Naive thymus-derived CD4-positive, alpha-beta T cell (primary cell): ENCODE measurements around the gene BRD4. TPM values are rescaled to one million over a fixed set of nuclear protein-coding genes. Genes with fewer than 3 reads are reported as not detected.

Source experiments
- ATAC-seq: fragments of 150-1000 bp; cut with Tn5 transposase; 2 replicates; pipeline ENCODE4 v1.10.0; 2021; ENCODE audit warnings: mild to moderate bottlenecking, moderate library complexity
- CTCF ChIA-PET: fragments of 350-600 bp; sonication (Branson Sonifier 250); formaldehyde crosslinking; loops from one replicate; lab custom pipeline; 2021; ENCODE audit warnings: antibody characterized with exemption; lab: Charles Lee
- POLR2A ChIA-PET: fragments of 350-600 bp; sonication (Branson Sonifier 250); formaldehyde crosslinking; loops from one replicate; lab custom pipeline; 2021; ENCODE audit warnings: antibody characterized with exemption, inconsistent platforms; lab: Charles Lee
- DNase-seq, 9 donors: peaks; one replicate each; pipeline versions ENCODE4 v3.0.0 to v3.0.0-alpha.2; 2020 to 2022; ENCODE audit warnings: mixed read lengths in 1 of 9
- H3K27ac ChIP-seq: one replicate; pipeline ENCODE4 v1.7.0; 2013; ENCODE audit warnings: mild to moderate bottlenecking, low read depth, low read length, moderate library complexity
- H3K27me3 ChIP-seq, 2 donors: one replicate each; pipeline ENCODE4 v1.7.0; 2013; ENCODE audit warnings: low read length in 2 of 2, mild to moderate bottlenecking in 2 of 2, moderate library complexity in 2 of 2; ENCODE audit not compliant: control insufficient read depth in 2 of 2, insufficient read depth in 2 of 2
- H3K36me3 ChIP-seq, 3 experiments: 1 replicate in 2 of 3; 2 replicates in 1 of 3; pipeline ENCODE4 v1.7.0; 2013; ENCODE audit warnings: low read length in 3 of 3, mild to moderate bottlenecking in 3 of 3, moderate library complexity in 1 of 3; ENCODE audit not compliant: insufficient read depth in 3 of 3, control insufficient read depth in 2 of 3
- H3K4me1 ChIP-seq, 2 donors: one replicate each; pipeline ENCODE4 v1.7.0; 2013; ENCODE audit warnings: low read length in 2 of 2, mild to moderate bottlenecking in 2 of 2, moderate library complexity in 1 of 2; ENCODE audit not compliant: control insufficient read depth in 2 of 2, insufficient read depth in 2 of 2
- H3K4me3 ChIP-seq: 2 replicates; pipeline ENCODE4 v1.7.0; 2013; ENCODE audit warnings: mild to moderate bottlenecking, low read length
- H3K9me3 ChIP-seq, 3 experiments: 1 replicate in 2 of 3; 2 replicates in 1 of 3; pipeline ENCODE4 v1.7.0; 2013; ENCODE audit warnings: low read length in 3 of 3; ENCODE audit not compliant: control insufficient read depth in 2 of 3
- H3K27ac Mint-ChIP-seq, 9 donors: one replicate each; pipeline ENCODE4 v1.8.0; 2020 to 2022; ENCODE audit warnings: mixed read lengths in 9 of 9, mild to moderate bottlenecking in 8 of 9, moderate library complexity in 5 of 9, inconsistent platforms in 2 of 9
- H3K27me3 Mint-ChIP-seq, 5 donors: one replicate each; pipeline ENCODE4 v1.8.0; 2021 to 2022; ENCODE audit warnings: mixed read lengths in 5 of 5, mild to moderate bottlenecking in 1 of 5
- H3K36me3 Mint-ChIP-seq, 5 donors: one replicate each; pipeline ENCODE4 v1.8.0; 2020 to 2022; ENCODE audit warnings: mixed read lengths in 5 of 5, mild to moderate bottlenecking in 3 of 5, inconsistent platforms in 1 of 5
- H3K4me1 Mint-ChIP-seq, 7 donors: one replicate each; pipeline ENCODE4 v1.8.0; 2020 to 2022; ENCODE audit warnings: mixed read lengths in 7 of 7, mild to moderate bottlenecking in 3 of 7, inconsistent platforms in 1 of 7
- H3K4me3 Mint-ChIP-seq, 10 donors: one replicate each; pipeline ENCODE4 v1.8.0; 2020 to 2022; ENCODE audit warnings: mild to moderate bottlenecking in 10 of 10, mixed read lengths in 10 of 10, moderate library complexity in 6 of 10, inconsistent platforms in 2 of 10
- H3K9me3 Mint-ChIP-seq, 11 donors: one replicate each; pipeline ENCODE4 v1.8.0; 2020 to 2022; ENCODE audit warnings: mixed read lengths in 11 of 11, mild to moderate bottlenecking in 4 of 11, inconsistent platforms in 1 of 11, moderate library complexity in 1 of 11
- intact Hi-C, 2 donors: fragments of 100-400 bp; cut with micrococcal nuclease; formaldehyde crosslinking; loops; one replicate each; pipeline ENCODE4 v1.15.1; 2023
- polyA plus RNA-seq, 2 donors: library from polyadenylated mRNA; unstranded; fragments of 300-500 nt; fragmentation: Illumina TruSeq; gene quantifications; one replicate each; pipeline ENCODE4 v1.2.3, GENCODE V29; 2021
- total RNA-seq, 6 experiments: library from RNA in 5 of 6; stranded (reverse) in 5 of 6; gene quantifications; 1 replicate in 5 of 6; 2 replicates in 1 of 6; pipeline ENCODE4 v1.2.3 and lab custom pipeline; 2021 to 2026

BRD4 gene
- total and polyA plus RNA-seq, 7 experiments from 2014 or later = 10.5 to 168 (median 113) TPM

DNA sequence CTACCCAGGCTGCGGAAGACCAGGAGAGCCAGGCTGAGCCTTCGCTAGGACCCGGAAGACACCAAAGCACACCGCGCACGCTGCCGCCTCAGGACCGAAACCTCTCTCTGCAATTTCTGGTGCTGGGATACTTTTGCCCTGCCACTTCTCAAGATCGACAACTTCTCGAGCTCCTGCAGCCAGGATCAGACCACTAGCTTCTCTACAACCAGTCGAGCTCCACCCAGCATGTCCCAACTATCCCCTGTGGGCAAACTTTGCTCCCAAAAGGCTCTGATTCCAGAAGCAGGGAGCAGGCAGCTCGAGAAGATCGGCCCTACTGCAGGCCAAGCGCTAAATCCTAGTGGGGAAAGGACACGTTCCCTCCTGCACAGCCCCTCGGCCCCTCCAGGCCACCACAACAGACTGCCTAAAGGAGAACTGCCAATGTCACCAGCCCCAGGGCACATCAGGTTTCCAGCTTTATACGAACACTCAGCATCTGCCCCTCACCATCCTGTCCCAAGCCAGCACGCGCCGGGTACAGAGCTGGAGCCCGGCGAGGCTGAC, 46.3 kb upstream of the BRD4 start:
- POLR2A ChIA-PET = interaction anchor here (0.6 to 3.9 kb wide), 23 partner anchors 8 to 1837 kb away, joined by 3 to 94 read pairs (median 5); partner anchors contain the start of genes AKAP8L, BRD4, HSH2D and KLF2
- no peaks in the 10 kb centered on the region for H3K27me3 Mint-ChIP-seq
- peak overlapping the region; percentile 87 to 100 (median 96) for H3K27ac Mint-ChIP-seq
- no peaks in the 10 kb centered on the region for H3K27me3 ChIP-seq
- H3K4me1 ChIP-seq = peaks cover 24 to 28% of the 10 kb centered on the region in 2 donors
- peaks cover 0 to 5% (median 3%) of the 10 kb centered on the region in 5 donors for H3K36me3 Mint-ChIP-seq
- intact Hi-C loops = loop anchor here (1.0 to 10.0 kb wide), 16 partner anchors 41 to 1929 kb away; partner anchors contain the start of genes BRD4 (in 1 of the 2), C19orf44 (in 1 of the 2), CALR3 (in 1 of the 2) and DDA1 (in 1 of the 2)
- H3K4me3 ChIP-seq = peak overlapping the region; percentile 98
- H3K4me3 Mint-ChIP-seq = peak overlapping the region; percentile 93 to 100 (median 99)
- CTCF ChIA-PET = interaction anchor here (0.6 to 2.6 kb wide), 7 partner anchors 9 to 177 kb away, joined by 3 to 16 read pairs (median 3); partner anchors contain the start of gene AKAP8L
- peak in 8 of 9 donors; percentile 33 to 55 (median 46) for DNase-seq
- H3K27ac ChIP-seq = peak overlapping the region; percentile 97
- H3K9me3 ChIP-seq = no peaks in the 10 kb centered on the region
- H3K4me1 Mint-ChIP-seq = peaks cover 17 to 50% (median 35%) of the 10 kb centered on the region in 7 donors
- ATAC-seq = no peak
- peaks cover 0 to 25% (median 3%) of the 10 kb centered on the region in 3 experiments for H3K36me3 ChIP-seq
- H3K9me3 Mint-ChIP-seq = peaks cover 0 to 4% (median 0%) of the 10 kb centered on the region in 11 donors

DNA sequence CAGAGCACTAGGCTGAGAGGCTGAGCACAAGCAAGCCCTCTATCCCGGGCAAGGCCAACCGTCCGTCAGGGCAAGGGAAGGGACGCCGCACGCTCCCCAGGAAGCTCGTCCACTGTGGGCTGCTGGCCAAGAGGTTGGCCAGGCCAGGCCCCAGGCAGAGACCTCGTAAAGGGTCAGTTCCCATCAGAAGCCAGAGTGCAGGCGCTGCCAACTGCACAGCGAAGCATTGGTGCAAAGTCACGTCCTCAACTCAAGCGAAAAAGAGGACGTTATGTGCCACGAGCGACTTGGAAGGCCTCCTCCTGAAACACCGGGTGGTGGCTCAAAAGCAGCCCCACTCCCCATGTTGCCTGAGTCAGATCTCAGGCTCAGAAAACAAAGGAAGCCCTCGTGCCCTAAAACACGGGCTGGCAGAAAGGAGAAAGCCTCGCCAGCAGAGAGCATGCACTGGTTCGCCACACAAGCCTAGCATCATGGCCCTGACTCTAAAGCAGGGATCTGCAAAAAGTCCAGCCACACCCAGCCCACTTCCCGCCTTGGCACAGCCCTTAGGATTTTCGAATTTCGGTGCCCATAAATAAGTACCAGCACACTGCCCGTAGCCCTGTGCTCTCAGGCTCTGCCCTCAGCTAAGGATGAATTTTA, 42.6 kb upstream of the BRD4 start:
- Mint-ChIP-seq H3K9me3 (peaks cover 0 to 4% (median 0%) of the 10 kb centered on the region in 11 donors), H3K27me3 (no peaks in the 10 kb centered on the region), H3K4me1 (peaks cover 18 to 40% (median 30%) of the 10 kb centered on the region in 7 donors), H3K4me3 (no peak overlapping the region), H3K27ac (peak overlapping the region in 1 of 9 donors; percentile 31), H3K36me3 (peaks cover 0 to 19% (median 4%) of the 10 kb centered on the region in 5 donors)
- H3K36me3 ChIP-seq = peaks cover 19 to 62% (median 21%) of the 10 kb centered on the region in 3 experiments
- intact Hi-C loops = loop anchor here (5.0 to 10.0 kb wide), 3 partner anchors 200 to 1932 kb away; partner anchors contain the start of genes DDA1 (in 1 of the 2), EPS15L1 (in 1 of the 2) and MRPL34 (in 1 of the 2)
- no peaks in the 10 kb centered on the region for H3K9me3 ChIP-seq
- CTCF ChIA-PET = interaction anchor here (2.5 kb wide), 1 partner anchor 44 kb away, joined by 9 read pairs; the partner anchor contains the start of gene AKAP8L
- no peak overlapping the region for H3K27ac ChIP-seq
- H3K4me3 ChIP-seq = no peak overlapping the region
- DNase-seq (no peak), ATAC-seq (no peak)
- POLR2A ChIA-PET = interaction anchor here (0.6 to 1.0 kb wide), 2 partner anchors 15 to 44 kb away, joined by 3 to 5 read pairs; partner anchors contain the start of gene AKAP8L
- H3K27me3 ChIP-seq = no peaks in the 10 kb centered on the region
- peaks cover 17 to 22% of the 10 kb centered on the region in 2 donors for H3K4me1 ChIP-seq

DNA sequence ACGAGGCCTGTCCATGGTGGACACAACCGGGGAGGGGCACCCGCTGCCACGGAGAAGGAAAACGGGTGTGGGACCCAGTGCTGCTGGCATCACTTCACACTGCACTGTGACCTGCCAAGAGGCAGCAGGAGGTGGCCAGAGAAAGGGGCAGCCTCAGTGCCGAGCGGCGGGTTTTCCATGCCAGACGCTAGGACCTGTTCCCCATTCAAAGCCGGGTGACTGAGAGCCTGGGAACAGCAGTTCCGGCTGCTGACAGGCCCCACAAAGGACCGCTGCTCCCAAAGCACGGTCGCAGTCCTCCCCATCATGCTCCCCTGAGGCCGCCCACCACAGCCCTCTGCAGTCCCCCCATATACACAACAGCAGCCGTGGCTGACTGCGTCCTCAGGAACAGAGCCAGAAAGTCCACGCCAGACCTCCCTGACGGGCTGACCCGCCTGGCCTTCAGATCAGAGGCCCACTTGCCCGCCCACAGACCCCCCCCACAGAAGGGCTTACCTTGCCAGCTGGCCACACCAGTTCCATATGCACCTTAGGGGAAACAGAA, 41.8 kb upstream of the BRD4 start:
- Histone ChIP-seq H3K4me3 (no peak overlapping the region), H3K9me3 (no peaks in the 10 kb centered on the region), H3K27ac (no peak overlapping the region), H3K4me1 (peaks cover 17 to 22% of the 10 kb centered on the region in 2 donors), H3K36me3 (peaks cover 23 to 68% (median 23%) of the 10 kb centered on the region in 3 experiments), H3K27me3 (no peaks in the 10 kb centered on the region)
- Mint-ChIP-seq H3K9me3 (no peaks in the 10 kb centered on the region), H3K4me3 (no peak overlapping the region), H3K27me3 (no peaks in the 10 kb centered on the region), H3K27ac (no peak overlapping the region), H3K4me1 (peaks cover 18 to 40% (median 30%) of the 10 kb centered on the region in 7 donors), H3K36me3 (peaks cover 0 to 19% (median 4%) of the 10 kb centered on the region in 5 donors)
- CTCF ChIA-PET = no interaction called here
- ATAC-seq (no peak), DNase-seq (no peak)
- intact Hi-C loops = loop anchor here in 1 of 2 donors (10.0 kb wide), 1 partner anchor 199 kb away; no protein-coding TSS in a partner anchor
- POLR2A ChIA-PET = no interaction called here

DNA sequence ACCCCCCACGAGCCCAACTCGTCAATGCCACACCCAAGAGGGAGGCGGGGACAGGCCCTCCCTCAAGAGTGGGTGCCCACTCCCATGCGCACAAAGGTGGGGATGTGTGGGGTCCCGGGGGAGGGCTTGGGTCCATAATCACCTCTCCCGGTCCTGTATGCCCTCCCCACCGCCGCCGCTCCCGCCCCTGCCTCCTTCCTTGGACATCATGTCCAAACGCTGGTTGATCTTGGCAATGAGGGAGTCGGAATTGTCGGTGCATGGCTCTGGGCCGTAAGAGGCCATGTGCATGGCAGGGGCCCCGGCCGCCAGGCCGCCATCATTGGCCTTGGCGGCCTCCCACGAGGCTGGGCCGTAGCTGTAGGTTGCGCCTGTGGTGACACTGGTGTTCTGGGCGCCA, 41.3 kb upstream of the BRD4 start:
- ChIA-PET POLR2A (no interaction called here), CTCF (no interaction called here)
- no peak for ATAC-seq
- peaks cover 18 to 40% (median 30%) of the 10 kb centered on the region in 7 donors for H3K4me1 Mint-ChIP-seq
- peak overlapping the region in 1 of 9 donors; percentile 25 for H3K27ac Mint-ChIP-seq
- no peak overlapping the region for H3K27ac ChIP-seq
- H3K4me1 ChIP-seq = peaks cover 17 to 22% of the 10 kb centered on the region in 2 donors
- no peaks in the 10 kb centered on the region for H3K27me3 Mint-ChIP-seq
- peaks cover 23 to 68% (median 23%) of the 10 kb centered on the region in 3 experiments for H3K36me3 ChIP-seq
- no peaks in the 10 kb centered on the region for H3K27me3 ChIP-seq
- H3K4me3 ChIP-seq = no peak overlapping the region
- H3K9me3 ChIP-seq = no peaks in the 10 kb centered on the region
- no peak overlapping the region for H3K4me3 Mint-ChIP-seq
- peaks cover 0 to 23% (median 4%) of the 10 kb centered on the region in 5 donors for H3K36me3 Mint-ChIP-seq
- intact Hi-C loops = loop anchor here in 1 of 2 donors (10.0 kb wide), 1 partner anchor 199 kb away; no protein-coding TSS in a partner anchor
- DNase-seq = no peak
- no peaks in the 10 kb centered on the region for H3K9me3 Mint-ChIP-seq

DNA sequence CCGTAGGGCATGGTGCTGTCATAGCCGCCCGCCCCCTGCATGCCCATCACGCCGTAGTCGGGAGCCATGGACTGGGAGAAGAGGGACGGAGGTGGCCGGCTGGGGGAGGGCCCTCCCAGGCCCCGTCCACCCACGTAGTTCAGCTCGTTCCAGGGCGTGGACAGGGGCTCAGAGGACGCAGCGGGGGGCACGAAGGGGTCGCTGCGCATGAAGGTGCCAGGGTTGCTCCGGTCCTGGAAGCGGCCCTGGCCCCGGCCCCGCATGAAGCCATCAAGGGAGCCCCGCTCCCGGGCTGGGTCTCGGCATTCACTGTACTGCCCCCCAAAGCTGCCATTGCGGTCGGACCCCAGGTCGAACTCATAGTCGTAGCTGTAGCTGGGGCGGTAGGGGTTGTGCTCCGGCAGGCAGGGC, 40.6 kb upstream of the BRD4 start:
- peak; percentile 6 for ATAC-seq
- peaks cover 0 to 25% (median 6%) of the 10 kb centered on the region in 5 donors for H3K36me3 Mint-ChIP-seq
- intact Hi-C loops = loop anchor here in 1 of 2 donors (10.0 kb wide), 1 partner anchor 198 kb away; no protein-coding TSS in a partner anchor
- Histone ChIP-seq H3K27me3 (no peaks in the 10 kb centered on the region), H3K4me3 (no peak overlapping the region), H3K27ac (no peak overlapping the region), H3K4me1 (peaks cover 15 to 18% of the 10 kb centered on the region in 2 donors), H3K9me3 (no peaks in the 10 kb centered on the region), H3K36me3 (peaks cover 23 to 73% (median 25%) of the 10 kb centered on the region in 3 experiments)
- H3K4me3 Mint-ChIP-seq = no peak overlapping the region
- H3K27me3 Mint-ChIP-seq = no peaks in the 10 kb centered on the region
- POLR2A ChIA-PET = no interaction called here
- H3K4me1 Mint-ChIP-seq = peaks cover 13 to 34% (median 23%) of the 10 kb centered on the region in 7 donors
- DNase-seq = no peak
- CTCF ChIA-PET = no interaction called here
- no peaks in the 10 kb centered on the region for H3K9me3 Mint-ChIP-seq
- no peak overlapping the region for H3K27ac Mint-ChIP-seq

DNA sequence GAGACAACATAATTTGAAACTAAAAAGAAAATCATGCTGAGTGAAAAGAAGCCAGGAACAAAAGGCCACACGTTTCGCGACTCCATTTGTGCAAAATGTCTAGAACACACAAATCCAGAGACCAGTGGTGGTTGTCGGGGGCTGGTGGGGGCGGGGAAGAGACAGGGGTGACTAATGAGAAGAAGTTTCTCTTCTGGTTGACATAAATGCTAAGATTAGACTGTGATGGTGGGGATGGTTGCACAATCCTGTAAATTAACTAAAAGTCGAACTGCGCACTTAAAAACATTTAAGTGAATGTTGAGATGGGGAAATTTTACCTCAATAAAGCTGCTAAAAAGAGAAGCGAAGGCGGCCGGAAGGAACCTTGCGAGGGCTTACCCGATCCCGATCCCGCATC, 40.1 kb upstream of the BRD4 start:
- Mint-ChIP-seq H3K36me3 (peaks cover 0 to 25% (median 6%) of the 10 kb centered on the region in 5 donors), H3K27ac (no peak overlapping the region)
- POLR2A ChIA-PET = no interaction called here

More for the DNA sequence above, 40.1 kb upstream of the BRD4 start:
- H3K27ac ChIP-seq = no peak overlapping the region
- H3K27me3 ChIP-seq = no peaks in the 10 kb centered on the region
- DNase-seq (no peak), ATAC-seq (no peak)
- Mint-ChIP-seq H3K27me3 (no peaks in the 10 kb centered on the region), H3K4me3 (no peak overlapping the region), H3K9me3 (no peaks in the 10 kb centered on the region), H3K4me1 (peaks cover 10 to 30% (median 20%) of the 10 kb centered on the region in 7 donors)
- peaks cover 23 to 77% (median 29%) of the 10 kb centered on the region in 3 experiments for H3K36me3 ChIP-seq
- CTCF ChIA-PET = no interaction called here
- H3K4me3 ChIP-seq = no peak overlapping the region
- no peaks in the 10 kb centered on the region for H3K9me3 ChIP-seq
- H3K4me1 ChIP-seq = peaks cover 11 to 14% of the 10 kb centered on the region in 2 donors
- intact Hi-C loops = loop anchor here in 1 of 2 donors (10.0 kb wide), 1 partner anchor 198 kb away; no protein-coding TSS in a partner anchor
